ENCODE results near the gene POLR1B.
A peak's percentile ranks its signal among the peaks of the same experiment; 100 is the strongest.

Gene POLR1B

GRCh38 chr2:112579241-112579640, 37.0 kb downstream of the POLR1B start:
- DNase-seq (ENCODE audit: low spot score), result no peak
- TF ChIP-seq CTCF (IDR thresholded peaks at IDR 0.05; ENCODE audit: borderline replicate concordance, control extremely low read depth, extremely low read depth, insufficient read depth, missing control alignments), result no peak
- in situ Hi-C loops (cut with MboI; ENCODE audit: low sequenced_read_pairs, unreplicated experiment), result no loop called here

GRCh38 chr2:112580084-112580483, 37.8 kb downstream of the POLR1B start:
- in situ Hi-C loops (cut with MboI; ENCODE audit: low sequenced_read_pairs, unreplicated experiment), result no loop called here
- TF ChIP-seq CTCF (IDR thresholded peaks at IDR 0.05; ENCODE audit: borderline replicate concordance, control extremely low read depth, extremely low read depth, insufficient read depth, missing control alignments), result no peak
- DNase-seq (ENCODE audit: low spot score), result no peak

- no peak for DNase-seq (ENCODE audit: low spot score)
- in situ Hi-C loops (cut with MboI; ENCODE audit: low sequenced_read_pairs, unreplicated experiment), result no loop called here
Measured at GRCh38 chr2:112582314-112582746, 40.1 kb downstream of the POLR1B start.

GRCh38 chr2:112583497-112584133, 41.4 kb downstream of the POLR1B start:
- TF ChIP-seq CTCF (IDR thresholded peaks at IDR 0.05; ENCODE audit: borderline replicate concordance, control extremely low read depth, extremely low read depth, insufficient read depth, missing control alignments), result no peak
- no peak for DNase-seq (ENCODE audit: low spot score)
- in situ Hi-C loops (cut with MboI; ENCODE audit: low sequenced_read_pairs, unreplicated experiment), result no loop called here

More at GRCh38 chr2:112582314-112582746, 40.1 kb downstream of the POLR1B start:
- TF ChIP-seq CTCF (IDR thresholded peaks at IDR 0.05; ENCODE audit: borderline replicate concordance, control extremely low read depth, extremely low read depth, insufficient read depth, missing control alignments), result no peak

- peak; percentile 92 for DNase-seq (ENCODE audit: low spot score)
- peak; percentile 12 for TF ChIP-seq CTCF (IDR thresholded peaks at IDR 0.05; ENCODE audit: borderline replicate concordance, control extremely low read depth, extremely low read depth, insufficient read depth, missing control alignments)
- in situ Hi-C loops (cut with MboI; ENCODE audit: low sequenced_read_pairs, unreplicated experiment), result no loop called here
Measured at GRCh38 chr2:112584134-112584890, 42.0 kb downstream of the POLR1B start, which contains the start of gene CHCHD5. CHCHD5 (plus strand) TSS chr2:112584609; CDS start chr2:112584648, 39 bp downstream.

- in situ Hi-C loops (cut with MboI; ENCODE audit: low sequenced_read_pairs, unreplicated experiment), result no loop called here
Measured at GRCh38 chr2:112584891-112585250, 42.6 kb downstream of the POLR1B start.

More at GRCh38 chr2:112584891-112585250, 42.6 kb downstream of the POLR1B start:
- no peak for TF ChIP-seq CTCF (IDR thresholded peaks at IDR 0.05; ENCODE audit: borderline replicate concordance, control extremely low read depth, extremely low read depth, insufficient read depth, missing control alignments)
- DNase-seq (ENCODE audit: low spot score), result no peak

Data from GM13976 (cell line).